ENCODE data around the gene SLC35B2. TPM values are rescaled to one million over a fixed set of nuclear protein-coding genes. Genes with fewer than 3 reads are reported as not detected.

Gene SLC35B2
- total and polyA plus RNA-seq, 2 experiments from 2014 or later = 14.0 to 30.9 TPM

- Histone ChIP-seq H3K4me3 (no peak overlapping the region), H3K27me3 (ENCODE audit: insufficient read depth) (peaks cover 17% of the 10 kb centered on the region)
- H3K4me3 Mint-ChIP-seq = no peak overlapping the region
These were observed 34.5 kb upstream of the SLC35B2 start for GRCh38 chr6:44291841-44292240.

More at GRCh38 chr6:44291841-44292240, 34.5 kb upstream of the SLC35B2 start:
- H4K20me1 ChIP-seq (replicated peaks; ENCODE audit: insufficient read depth) = no peaks in the 10 kb centered on the region
- no peak overlapping the region for H3K4me2 ChIP-seq
- H3K9me3 Mint-ChIP-seq = no peaks in the 10 kb centered on the region; the same call in 2 of the 3 replicates
- no peak for DNase-seq (ENCODE audit: low spot score)
- no peaks in the 10 kb centered on the region for H3F3A ChIP-seq (replicated peaks; ENCODE audit: low read depth)
- no peak overlapping the region for H3K27ac Mint-ChIP-seq
- no peak overlapping the region for H3K27ac ChIP-seq (ENCODE audit: low read depth)
- TF ChIP-seq JUNB (IDR thresholded peaks at IDR 0.05; ENCODE audit: unreplicated experiment) (no peak), EZH2 (IDR thresholded peaks at IDR 0.05; ENCODE audit: low read depth, unreplicated experiment) (no peak), ZNF331 (CRISPR knock-in tag; IDR thresholded peaks at IDR 0.05; ENCODE audit: low read depth) (no peak), STAT1 (IDR thresholded peaks at IDR 0.05; ENCODE audit: unreplicated experiment) (no peak), NANOG (IDR thresholded peaks at IDR 0.05; ENCODE audit: borderline replicate concordance) (no peak), ZNF114 (CRISPR knock-in tag; IDR thresholded peaks at IDR 0.05) (no peak), EZH2phosphoT487 (IDR thresholded peaks at IDR 0.05; ENCODE audit: unreplicated experiment) (no peak), ZNF462 (CRISPR knock-in tag; IDR thresholded peaks at IDR 0.05) (no peak), CREB1 (CRISPR knock-in tag; IDR thresholded peaks at IDR 0.05; ENCODE audit: low read depth) (no peak), CTCF (conservative IDR thresholded peaks at IDR 0.05; ENCODE audit: low read depth in 2 of 2) (no peak), ETS1 (IDR thresholded peaks at IDR 0.05) (no peak), REST (IDR thresholded peaks at IDR 0.05; ENCODE audit: unreplicated experiment) (no peak), POLR2AphosphoS5 (IDR thresholded peaks at IDR 0.05; ENCODE audit: low read depth) (no peak)
- H3K4me1 ChIP-seq (ENCODE audit: insufficient read depth) = no peaks in the 10 kb centered on the region; the same call in 1 of the 2 replicates
- no peaks in the 10 kb centered on the region for H3K9me2 ChIP-seq (ENCODE audit: insufficient read depth)
- peaks cover 4% of the 10 kb centered on the region for H3K4me1 Mint-ChIP-seq
- no peaks in the 10 kb centered on the region for H3K36me3 ChIP-seq (ENCODE audit: insufficient read depth)
- H3K36me3 Mint-ChIP-seq (ENCODE audit: low read depth) = no peaks in the 10 kb centered on the region
- no peak for ATAC-seq
- no peaks in the 10 kb centered on the region for H3K79me2 ChIP-seq (replicated peaks; ENCODE audit: insufficient read depth)
- H3K27me3 Mint-ChIP-seq (ENCODE audit: insufficient read depth, low read depth, poor library complexity) = peaks cover 26% of the 10 kb centered on the region
- H2AFZ ChIP-seq = no peak overlapping the region

Measured in GM23338 (cell line).